GM18505 (cell line): Measurements from ENCODE around the gene ANTXR2.

Experiments
- ATAC-seq: cut with Tn5 transposase; IDR thresholded peaks from one replicate; pipeline ENCODE4 v1.9.1; 2021; ENCODE audit not compliant: unreplicated experiment
- POLR2A ChIP-seq: IDR thresholded peaks from 4 replicates; pipeline ENCODE4 v1.6.1; 2011; ENCODE audit warnings: borderline replicate concordance; ENCODE audit not compliant: insufficient read depth, insufficient read length; ENCODE audit errors: extremely low read depth

ANTXR2 gene

DNA sequence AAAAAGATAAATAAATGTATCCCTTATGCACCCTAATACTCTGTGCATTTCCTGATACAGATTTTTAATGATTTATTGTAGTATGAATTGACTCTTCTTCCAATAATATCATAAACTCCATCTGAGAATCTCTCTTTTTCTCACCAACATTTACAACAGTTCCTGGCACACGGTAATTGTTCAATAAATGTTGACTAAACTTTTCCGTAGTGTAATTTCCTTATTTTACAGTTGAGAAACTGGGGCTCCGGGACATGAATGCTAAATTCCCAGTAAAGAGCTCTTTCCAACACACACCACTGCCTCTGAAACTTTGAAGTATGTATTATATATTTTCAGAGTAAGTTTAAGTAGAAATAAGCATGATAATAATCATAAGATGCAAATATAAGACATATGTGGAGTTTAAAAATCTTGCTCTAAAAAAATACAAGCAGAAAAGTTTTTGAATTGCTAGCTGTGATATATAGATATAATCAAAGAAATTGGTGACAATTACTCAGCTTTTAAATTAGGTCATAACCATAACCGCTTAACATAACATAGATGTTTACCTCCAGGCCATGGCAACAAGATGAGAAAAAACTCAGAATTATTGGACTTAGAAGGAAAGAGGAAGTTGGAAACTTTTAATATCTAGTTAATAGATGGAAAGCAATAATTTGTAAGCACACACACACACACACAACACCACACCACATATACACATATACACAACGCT, 28.2 kb upstream of the ANTXR2 start:
- no peak for ATAC-seq
- TF ChIP-seq POLR2A = no peak

DNA sequence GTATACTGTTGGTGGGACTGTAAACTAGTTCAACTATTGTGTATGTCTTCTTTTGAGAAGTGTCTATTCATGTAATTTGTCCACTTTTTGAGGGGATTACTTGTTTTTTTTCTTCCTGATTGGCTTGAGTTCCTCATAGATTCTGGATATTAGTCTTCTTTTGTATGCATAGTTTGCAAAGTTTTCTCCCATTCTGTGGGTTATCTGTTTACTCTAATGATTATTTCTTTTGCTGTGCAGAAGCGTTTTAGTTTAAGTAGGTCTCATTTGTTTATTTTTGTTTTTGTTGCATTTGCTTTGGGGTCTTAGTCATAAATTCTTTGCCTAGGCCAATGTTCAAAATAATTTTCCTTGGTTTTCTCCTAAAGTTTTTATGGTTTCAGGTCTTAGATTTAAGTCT, 26.6 kb upstream of the ANTXR2 start:
- TF ChIP-seq POLR2A = no peak
- no peak for ATAC-seq

DNA sequence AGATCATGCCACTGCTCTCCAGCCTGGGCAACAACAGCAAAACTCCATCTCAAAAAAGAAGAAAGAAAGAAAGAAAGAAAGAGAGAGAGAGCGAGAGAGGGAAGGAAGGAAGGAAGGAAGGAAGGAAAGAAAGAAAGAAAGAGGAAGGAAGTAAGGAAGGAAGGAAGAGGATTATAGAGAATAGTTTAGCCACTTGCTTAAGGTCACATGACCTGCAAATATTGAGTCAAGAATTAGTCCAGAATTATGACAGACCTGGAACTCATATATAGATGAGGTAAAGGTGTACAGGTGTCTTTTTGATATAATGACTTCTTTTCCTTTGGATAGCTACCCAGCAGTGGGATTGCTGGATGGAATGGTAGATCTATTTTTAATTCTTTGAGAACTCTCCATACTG, 25.6 kb upstream of the ANTXR2 start:
- ATAC-seq = no peak
- no peak for TF ChIP-seq POLR2A

DNA sequence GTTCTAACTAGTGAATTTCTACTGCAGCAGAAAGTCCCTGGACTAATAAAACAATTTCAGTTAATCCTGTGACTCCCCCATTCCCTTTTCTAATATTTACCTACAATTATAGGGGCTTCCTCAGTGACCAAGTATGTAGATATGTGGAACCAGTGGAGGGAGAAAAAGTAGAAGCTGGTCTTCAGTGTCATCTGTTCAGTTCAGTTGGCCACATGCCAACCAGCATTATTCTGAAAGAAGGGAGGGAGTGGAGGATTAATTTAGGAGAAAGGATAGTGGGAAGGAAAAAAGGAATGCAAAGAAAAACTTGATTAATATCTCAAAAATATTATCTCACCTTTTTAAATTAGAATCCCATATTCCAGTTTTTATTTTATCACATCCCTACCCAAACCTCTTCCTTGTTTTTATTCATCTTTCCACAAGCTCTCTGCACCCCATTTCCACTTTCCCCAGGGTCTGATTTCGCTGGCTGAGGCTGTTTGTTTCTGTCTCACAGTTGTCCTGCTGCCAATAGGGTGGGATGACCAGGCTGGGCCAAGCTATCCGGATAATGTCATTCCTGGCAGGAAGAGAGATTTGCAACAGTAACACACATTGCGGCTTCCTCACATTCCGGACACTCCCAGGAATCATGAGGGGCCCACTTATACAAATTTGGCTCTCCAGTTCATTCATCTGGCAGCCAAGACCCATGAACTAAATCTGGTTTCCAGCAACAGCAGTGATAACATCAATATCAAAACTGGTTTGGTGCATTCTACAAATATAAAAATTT, 24.6 kb upstream of the ANTXR2 start:
- TF ChIP-seq POLR2A = no peak
- no peak for ATAC-seq

DNA sequence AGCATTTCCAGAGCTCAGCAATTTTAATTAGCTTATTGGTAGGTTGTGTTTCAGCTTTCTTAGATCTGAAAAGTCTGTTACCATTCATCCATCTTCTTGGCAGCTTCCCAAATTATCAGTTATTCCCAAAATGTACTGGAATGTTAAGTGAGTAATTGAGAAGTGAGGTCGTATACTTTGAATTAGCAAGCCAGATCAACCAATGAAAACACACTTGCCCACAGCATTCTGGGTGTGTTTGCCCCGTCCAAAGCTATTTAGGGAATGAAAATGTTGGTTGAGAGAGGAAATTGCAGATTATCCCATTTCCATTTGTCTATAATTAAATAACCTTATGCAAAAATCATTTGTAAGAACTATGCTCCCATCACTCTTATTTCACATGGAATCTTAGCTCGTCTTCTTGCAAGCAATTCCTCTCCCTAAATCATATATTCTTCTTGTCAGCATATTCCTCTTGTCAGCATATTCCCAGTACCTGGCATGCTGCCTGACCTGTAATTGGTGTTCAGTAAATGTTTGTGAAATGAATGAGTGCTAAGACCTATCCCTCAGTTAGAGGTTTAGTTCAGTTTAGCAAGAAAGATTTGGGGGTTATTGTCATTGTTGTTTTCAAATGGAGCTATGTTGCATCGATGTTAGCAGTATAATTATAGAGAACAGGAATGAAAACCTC, 23.3 kb upstream of the ANTXR2 start:
- ATAC-seq = no peak
- no peak for TF ChIP-seq POLR2A

DNA sequence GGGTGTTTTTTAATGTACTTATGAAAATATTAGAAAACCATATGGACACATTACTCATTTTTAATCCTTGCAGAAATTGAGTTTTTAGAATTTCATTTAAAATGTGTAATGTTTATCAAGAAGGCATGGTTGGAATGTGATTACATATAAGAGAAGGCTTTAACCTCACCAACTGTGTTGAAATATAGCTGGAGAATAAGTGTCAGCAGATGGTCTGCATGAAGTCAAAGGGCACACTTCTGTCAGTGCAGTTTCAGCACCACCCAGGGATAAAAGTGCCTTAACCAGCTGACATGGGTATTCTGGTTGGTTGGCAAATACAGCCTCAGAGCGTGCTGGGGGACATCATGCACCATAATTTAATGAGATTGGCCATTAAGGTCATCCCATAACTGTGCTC, 21.2 kb upstream of the ANTXR2 start:
- TF ChIP-seq POLR2A = no peak
- no peak for ATAC-seq

DNA sequence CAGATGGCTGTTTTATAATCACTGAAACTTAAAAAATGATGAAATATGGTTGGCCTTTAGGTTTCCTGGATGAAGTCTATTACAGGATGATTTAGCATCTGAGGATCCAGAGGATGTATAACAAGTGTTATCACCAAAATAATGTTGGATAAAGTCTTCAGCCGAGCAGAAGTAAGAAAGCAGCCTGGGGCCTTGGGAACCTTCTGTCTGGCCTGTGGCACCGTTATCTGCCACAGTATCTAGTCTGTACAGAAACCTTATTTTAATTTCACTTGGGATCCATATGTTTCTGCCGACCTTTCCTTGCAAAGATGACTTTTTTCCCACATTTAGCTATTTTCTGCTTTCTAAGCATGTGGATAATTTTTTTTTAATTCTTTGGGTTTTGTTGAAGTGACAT, 20.5 kb upstream of the ANTXR2 start:
- ATAC-seq = no peak
- TF ChIP-seq POLR2A = no peak

DNA sequence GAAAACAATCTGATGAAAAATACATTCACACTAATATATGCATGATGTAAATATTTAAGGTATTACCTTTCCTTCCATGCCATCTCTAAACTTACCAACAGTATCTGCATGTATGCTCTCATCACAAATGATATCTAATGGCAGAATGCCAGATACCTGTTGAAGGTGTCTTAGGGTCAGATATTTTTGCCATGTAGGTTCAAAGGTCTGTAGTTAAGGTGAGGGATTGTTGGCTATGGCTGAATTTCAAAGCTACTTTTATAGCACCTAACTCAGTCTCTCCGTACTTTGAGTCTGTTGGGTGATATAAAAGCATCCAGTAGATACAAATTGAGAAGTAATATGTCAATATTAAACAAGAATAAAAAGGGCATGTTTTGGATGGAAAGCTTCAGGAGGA, 19.8 kb upstream of the ANTXR2 start:
- no peak for ATAC-seq
- TF ChIP-seq POLR2A = no peak

DNA sequence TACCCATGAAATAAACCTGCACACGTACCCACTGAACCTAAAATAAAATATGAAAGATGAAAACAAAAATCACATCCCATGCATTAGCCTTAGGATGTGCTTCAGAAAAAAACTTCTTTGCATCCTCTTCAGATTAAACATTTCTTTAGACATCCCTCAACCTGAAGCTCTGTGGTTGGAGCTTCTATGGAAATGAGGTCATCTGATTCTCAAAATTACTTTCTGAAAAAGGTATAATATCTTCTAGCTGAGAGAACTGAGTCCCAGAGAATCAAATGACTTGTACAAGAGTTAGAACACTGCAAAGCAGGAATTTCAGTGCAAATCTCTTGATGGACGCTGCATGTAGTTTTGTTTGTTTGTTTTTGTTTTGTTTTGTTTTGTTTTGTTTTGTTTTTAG, 19.1 kb upstream of the ANTXR2 start:
- no peak for ATAC-seq

DNA sequence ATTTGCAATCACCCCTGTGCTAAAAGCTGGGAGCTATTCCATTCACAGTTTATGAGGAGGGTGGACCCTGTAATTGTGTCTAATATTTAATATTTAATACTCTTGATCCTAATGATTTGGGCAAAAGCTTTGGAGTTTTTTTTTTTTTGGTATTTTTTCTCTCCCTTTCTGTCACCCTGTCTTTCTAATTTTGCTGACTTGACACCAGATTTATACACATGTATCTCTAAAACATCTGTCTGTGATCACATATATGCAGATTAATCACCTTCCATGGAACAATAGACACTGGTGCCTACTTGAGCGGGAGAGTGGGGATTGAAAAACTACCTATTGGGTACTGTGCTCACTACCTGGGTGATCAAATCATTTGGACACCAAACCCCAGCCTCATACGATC, 18.7 kb upstream of the ANTXR2 start:
- no peak for TF ChIP-seq POLR2A
- ATAC-seq = no peak

More for the DNA sequence above, 19.1 kb upstream of the ANTXR2 start:
- no peak for TF ChIP-seq POLR2A

DNA sequence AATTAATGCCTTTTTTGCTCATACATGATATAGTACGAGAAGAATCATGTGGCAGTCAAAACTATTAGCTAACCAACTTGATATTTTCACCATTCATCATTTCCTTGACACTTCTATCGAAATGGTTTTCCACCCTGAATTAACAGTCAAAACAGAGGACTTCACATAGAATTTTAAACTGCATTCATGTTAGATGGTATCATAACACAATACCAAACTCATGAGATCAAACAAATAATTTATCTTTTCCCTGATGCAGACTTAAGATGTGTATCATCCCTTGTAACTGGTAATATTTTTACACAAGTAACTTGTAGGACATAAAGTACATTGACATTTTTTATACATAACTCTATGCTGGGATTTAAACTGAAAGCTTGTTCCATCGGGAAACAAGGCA, 18.2 kb upstream of the ANTXR2 start:
- ATAC-seq = no peak
- no peak for TF ChIP-seq POLR2A

DNA sequence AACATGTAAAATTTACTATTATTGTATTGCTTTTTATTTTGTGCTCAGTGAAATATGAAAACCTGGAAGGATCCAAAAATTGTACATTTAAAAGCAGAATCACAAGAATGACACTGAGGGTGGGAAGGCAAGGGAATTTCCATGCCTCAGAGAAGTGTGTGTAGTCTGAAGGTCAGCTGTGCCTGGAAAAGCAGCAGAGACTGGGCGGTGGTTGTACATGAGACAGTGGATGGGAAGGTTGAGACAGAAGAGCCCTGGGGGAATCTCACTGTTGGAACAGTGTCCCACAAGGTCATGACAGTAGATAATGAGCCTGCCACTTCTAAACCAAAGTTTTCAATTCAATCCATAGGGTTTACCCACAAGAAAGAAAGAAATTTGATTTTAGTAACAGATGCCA, 17.1 kb upstream of the ANTXR2 start:
- ATAC-seq = no peak

DNA sequence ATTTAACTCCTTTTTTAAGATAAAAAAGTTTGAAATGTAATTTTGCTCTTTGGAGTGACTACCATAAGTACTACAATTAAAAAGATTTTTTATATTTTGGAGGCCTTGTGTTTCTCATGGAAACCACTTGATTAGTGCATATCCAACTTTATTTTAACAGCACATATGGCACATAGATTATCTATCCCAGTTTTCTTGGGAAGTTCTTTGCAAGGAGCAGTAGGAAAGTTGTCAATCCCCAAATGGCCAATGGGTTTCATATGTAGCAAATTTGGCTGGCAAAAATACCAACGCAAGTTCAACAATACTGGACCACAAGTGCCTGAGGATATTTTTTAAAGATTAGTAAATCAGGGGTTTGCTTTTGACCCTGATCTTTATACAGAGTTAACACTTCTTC, 15.4 kb upstream of the ANTXR2 start:
- no peak for ATAC-seq
- no peak for TF ChIP-seq POLR2A

More for the DNA sequence above, 17.1 kb upstream of the ANTXR2 start:
- TF ChIP-seq POLR2A = no peak

DNA sequence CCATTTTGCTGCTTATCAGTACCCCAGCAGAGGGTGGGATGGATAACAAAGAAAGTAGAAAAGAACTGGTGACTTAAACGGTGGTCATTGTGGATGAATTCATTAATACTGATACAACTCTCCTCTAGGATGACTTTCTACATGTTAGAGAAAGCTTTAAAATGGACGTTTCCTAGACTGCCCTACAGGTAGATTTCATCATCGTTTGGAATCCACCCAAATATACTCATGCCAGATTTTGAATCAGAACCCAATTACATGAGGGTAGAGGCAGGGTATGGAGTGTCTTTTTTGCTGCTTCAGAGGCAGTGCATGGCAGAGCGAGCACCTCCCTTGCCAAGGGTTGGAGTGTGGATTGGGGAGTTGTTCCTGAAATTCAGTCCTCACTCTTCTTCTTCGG, 13.3 kb upstream of the ANTXR2 start:
- TF ChIP-seq POLR2A = no peak

More for the DNA sequence above, 13.3 kb upstream of the ANTXR2 start:
- ATAC-seq = no peak
